ENCODE measurements around the gene SCUBE3.
A peak's percentile ranks its signal among the peaks of the same experiment; 100 is the strongest.

The SCUBE3 gene

DNA sequence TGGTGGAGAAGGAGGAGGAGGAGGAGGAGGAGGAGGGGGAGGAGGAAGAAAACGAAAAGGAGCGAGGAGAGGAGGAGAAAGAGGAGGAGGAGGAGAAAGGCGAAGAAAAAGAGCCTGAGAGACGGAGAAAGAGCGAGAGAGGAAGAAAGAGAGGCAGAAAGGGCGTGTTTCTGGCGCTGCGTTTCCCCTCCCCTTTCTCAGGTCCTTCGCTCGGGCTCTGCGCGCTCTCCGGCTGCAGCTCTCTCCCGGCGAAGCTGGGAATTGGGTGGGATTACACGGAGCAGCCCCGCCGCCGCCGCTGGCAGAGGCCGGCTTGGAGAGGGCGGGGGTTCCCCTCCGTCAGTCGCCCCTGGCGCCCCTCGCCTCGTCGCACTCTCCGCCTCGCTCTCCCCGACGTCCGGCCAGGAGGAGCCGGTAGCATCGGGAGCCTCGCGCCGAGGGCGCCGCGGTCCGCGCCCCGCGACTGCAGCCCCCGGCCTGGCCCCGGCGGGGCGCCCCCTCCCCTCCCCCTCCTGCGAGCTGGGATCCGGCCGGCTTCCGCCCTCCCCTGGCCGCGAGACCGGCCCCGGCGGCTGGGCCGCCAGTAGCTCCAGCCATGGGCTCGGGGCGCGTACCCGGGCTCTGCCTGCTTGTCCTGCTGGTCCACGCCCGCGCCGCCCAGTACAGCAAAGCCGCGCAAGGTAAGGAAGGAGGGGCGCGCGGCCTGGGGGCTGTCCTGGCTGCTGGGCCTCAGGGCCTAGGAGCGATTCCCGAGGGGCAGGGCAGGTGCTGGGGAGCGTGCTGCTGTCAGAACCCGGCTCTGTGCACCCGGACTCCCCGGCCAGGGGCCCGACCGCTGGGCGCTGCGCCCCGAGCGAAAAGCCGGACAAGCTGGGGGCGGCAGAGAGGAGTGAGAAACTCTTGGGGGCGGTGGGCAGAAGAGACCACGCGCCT is at the start of gene SCUBE3:
SCUBE3 (plus strand) TSS at position 133 of the 933 bp plus-strand sequence; CDS start at position 596, 463 bp downstream.
- DNase-seq, result peak; percentile 17

DNA sequence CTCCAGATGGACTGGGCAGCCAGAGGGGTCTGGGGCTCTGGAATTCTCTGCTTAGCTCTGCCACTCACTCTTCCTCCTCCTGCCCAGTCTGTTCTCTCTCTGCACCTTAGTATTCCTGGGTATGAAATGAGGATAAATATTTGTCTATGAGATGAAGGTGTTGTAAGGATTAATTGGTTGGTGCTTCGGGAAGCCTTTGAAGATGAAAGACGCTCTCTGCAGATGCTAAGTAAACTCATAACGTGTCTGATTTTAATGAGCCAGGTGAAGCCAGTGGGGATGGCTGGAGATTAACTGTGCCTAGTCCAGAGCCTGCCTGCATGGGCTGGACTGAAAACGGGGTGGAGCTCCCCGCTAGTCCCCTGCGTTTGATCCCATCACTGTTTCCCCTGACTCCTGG is 49.5 kb upstream of the SCUBE3 start:
- DNase-seq, result no peak

DNA sequence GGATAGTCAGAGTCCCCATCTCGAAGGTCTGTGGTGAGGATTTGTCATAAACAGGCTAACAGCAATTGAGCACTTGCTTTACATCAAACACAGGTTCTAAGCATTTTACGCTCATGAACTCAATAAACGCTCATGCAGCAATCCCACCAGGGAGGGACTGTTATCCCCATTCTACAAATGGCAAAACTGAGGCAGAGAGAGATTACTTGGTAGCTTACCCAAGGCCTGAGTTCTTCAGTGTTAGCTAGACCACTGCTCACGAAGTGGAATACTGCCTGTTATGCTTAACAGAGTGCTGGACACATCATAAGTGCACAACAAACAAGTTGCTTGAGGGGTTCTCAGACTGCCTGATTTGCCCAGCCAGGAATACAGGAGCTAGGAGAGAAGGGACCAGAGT is 48.9 kb upstream of the SCUBE3 start:
- DNase-seq, result no peak

DNA sequence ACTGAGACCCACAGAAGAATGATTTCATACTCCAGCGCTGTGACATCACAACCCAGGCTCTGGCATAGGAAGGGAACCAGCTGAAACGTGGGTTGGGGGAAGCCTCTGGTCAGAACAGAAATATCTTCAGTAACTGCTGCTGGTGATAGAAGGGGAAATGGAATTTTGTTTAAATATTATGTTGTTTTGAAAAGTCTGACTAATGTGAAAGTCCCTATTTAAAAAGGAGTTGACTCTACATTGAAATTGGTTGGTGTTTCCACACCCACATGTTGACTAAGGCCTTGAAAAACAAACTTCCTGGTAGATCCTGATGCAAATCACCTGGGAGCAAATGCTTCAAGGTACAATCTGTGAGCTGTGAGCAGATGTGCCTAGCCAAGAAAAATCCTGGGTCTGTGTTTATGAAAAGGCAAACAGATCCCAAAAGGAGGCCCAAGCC is 48.1 kb upstream of the SCUBE3 start:
- DNase-seq, result no peak

DNA sequence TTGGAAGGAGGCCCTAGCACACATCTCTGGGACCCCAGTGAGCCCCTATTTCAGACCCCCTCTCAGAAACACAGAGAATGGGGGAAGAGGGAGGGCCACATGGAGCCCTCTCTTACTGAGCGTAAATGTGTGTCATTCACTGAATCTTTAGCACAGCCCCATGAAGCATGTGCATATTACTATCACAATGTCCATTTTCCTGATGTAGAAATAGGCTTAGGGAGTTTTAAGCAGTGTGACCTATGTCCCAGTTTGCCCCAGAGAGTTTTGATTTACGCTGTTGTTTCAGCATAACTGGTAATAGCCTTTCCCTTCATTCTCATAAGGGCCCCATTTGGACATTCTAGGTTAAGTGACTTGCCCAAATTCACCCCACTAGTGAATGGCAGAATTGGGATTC is 47.6 kb upstream of the SCUBE3 start:
- no peak for DNase-seq

DNA sequence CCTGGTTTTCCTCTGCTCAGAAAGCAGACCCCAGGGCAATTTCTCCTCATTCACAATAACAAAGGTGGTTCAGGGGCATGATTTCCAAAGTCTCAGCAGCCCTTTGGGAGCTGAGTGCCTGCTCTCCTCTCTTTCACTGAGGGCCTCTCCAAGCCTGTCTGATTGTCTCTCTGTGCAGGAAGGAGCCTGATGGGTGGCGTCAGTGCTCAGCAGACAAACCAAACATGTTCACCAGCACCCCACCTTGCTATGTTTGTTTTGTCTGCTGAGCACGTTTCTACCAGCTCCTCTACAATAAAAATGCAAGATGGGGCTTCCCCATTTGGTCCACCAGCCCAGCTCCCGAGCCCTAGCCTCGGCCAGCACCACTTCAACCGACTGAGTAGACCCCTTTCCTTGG is 47.2 kb upstream of the SCUBE3 start:
- no peak for DNase-seq

DNA sequence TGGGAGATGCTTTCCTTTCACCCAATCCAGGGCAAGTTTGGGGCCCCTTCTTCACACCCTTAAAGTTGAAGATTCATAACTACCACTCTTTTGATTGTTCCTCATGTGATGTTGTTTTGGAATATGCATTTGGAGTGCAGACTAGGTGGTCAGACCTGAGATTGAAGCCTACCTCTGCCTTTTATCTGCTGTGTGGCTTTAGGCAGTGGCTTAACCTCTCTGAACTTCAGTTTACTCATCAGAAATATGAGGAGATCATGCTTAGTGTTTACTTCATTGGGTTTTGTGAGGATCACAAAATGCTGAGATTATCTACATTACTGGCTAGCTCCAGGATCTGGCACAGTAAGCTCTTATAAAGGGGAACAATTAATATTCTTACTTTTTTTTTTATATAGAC is 46.3 kb upstream of the SCUBE3 start:
- DNase-seq, result no peak

DNA sequence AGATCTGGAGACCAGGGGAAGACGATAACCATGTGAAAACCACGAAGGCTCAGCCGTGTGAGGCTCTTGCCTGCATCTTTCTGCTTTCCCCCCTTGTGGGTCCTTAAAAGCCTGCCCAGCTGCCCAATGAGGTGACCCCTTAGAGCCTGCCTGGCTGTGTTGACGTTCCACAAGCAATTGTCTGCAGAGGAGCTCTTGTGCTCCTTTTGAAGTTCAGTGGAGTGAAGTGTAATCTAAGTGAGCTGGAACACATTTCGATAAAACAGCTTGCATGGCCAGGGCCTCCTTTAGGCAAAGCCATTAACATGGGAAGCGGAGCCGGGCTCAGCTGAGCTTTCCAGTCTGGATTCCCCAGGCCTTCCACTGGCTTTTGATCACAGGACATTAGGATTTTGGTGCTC is 45.3 kb upstream of the SCUBE3 start:
- DNase-seq, result no peak

DNA sequence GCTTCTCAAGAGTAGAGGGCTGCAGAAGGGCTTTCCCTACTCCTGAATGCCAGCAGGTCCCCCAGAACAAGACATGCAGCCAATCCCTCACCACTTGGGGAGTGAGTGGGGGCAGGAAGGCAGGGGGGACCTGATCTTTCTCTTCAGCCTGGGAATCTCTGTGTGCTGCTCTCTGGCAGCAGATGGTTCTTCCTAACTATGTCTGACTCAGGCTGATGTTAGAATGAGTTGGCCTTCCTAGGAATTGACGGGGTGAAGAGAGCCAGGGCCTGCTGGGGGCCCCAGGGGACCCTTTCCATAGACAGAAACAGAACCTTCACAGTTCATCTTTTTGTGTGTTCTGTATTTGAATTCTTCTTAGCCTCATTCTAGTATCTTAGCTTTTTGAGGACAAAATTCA is 43.6 kb upstream of the SCUBE3 start:
- no peak for DNase-seq

DNA sequence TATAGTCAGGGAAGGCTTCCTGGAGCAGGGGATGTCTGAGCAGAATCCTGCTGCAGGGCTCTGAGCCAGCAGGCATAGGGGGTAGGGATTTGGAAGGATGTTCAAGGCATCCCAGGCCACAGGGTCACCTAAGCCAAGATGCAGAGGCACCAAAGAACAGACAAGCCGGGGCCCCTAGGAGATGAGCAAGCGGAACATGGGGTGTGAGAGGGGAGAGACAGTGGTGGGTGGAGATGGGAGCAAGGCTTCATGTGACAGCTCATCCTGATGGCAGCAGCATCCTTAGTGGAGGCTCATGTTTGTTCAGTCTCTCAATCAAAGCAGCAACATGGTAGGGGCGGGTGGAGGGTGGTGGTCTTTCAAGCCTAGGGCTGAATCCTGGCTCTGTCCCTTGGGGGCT is 42.9 kb upstream of the SCUBE3 start:
- DNase-seq, result no peak

DNA sequence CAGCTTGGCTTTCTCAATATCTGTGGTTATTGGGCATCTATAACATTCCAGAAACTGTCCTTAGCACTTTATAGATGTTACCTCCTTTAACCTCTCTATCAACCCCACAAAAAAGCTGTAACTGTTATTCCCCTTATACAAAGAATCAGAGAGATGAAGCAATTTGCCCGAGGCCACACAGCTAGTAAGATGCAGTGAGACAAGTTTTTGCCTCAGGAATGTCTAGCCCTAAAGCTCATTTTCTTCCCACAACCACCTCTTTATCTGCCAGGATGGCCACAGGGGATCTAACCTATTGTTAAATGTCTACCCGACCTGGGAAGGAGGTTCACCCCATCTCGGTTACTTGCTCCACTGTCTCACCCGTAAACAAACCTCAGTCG is 40.7 kb upstream of the SCUBE3 start:
- no peak for DNase-seq

DNA sequence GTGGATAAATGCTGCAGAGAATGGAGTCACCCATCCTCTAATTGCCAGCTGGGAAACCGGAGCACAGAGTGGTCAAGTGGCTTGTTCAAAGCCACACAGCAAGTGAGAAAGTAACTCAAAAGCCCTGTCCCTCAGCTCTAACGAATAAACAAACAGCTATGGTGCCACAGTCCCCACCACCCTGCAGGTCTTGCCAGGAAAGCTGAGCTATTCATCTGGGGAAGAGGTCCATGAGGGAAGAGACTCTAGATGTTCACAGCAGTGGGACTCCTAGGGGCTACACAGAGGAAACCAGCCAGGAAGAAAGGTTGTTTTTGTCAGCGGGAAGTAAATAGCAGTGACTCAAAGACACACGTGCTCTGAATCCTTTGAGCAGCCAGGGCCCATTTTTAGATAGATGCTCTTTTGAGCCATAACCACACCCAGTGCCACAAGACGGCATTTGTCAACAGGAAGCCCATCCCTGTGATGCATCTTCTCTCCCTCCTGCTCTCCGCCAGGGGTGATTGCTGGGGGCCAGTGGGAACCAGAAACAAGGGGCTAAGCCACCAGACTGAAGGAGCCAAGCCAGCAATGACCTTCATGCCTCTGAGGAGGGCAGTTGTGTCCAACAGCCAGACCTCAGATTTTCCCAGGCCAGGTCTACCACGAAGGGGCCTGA is 40.2 kb upstream of the SCUBE3 start:
- DNase-seq, result no peak

DNA sequence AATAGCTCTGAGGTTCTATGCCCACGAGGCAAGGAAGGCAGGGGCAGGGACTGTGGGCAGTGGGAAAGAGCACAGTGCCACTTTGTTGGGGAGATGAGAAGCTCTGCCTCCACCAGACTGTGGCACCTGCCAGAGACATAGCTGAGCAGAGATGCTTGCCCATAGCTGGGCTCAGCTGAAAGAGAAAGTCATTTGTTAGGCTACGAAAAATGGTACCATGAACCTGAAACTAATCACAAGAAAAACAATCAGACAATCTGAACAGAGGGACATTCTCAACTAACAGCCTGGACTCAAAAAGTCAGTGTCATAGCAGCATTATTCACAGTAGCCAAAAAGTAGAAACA is 39.7 kb upstream of the SCUBE3 start:
- no peak for DNase-seq

DNA sequence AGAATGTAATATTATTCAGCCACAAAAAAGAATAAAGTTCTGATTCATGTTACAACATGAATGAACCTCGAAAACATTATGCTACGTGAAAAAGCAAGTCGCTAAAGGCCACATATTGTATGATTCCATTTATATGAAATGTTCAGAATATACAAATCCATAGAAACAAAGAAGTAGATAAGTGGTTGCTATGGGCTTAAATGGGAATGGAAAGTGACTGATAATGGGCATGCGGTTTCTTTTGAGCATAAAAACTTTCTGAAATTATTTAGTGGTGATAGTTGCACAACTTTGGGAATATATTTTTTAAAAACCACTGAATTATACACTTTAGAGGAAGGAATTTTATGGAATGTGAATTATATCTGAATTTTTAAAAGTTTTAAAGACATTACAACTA is 39.3 kb upstream of the SCUBE3 start:
- DNase-seq, result no peak

DNA sequence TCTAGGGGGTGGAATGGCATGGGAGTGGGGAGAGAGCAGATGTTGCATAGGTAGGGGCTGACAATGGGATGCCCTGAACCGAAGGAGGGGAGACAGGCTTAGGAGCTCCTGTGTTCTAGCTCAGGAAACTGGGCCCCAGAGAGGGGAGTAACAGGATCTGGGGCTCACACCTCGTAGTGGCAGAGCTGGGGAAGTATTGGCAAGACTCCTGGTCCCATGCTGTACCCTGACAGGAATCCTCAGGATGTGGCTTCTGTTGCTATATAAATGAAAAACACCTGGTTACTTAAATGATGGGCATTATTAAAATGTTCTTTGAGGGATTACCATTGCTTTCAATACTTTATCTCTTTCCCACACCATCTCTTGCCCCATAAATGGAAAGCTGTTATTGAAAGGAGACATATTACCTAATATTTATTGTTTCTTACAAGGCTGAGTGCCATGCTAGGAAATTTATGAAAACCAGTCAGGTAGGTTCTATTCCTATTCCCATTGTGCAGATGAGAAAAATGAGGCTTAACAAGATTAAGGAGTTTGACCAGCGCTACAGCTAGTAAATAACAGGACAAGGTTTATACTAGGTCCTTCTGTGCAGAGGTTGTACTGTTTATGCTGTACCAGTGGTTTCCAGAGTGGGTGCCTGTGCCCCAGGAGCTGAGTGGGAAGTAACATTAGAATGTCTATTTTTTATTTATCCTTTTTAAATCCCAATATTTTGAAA is 37.3 kb upstream of the SCUBE3 start:
- no peak for DNase-seq

DNA sequence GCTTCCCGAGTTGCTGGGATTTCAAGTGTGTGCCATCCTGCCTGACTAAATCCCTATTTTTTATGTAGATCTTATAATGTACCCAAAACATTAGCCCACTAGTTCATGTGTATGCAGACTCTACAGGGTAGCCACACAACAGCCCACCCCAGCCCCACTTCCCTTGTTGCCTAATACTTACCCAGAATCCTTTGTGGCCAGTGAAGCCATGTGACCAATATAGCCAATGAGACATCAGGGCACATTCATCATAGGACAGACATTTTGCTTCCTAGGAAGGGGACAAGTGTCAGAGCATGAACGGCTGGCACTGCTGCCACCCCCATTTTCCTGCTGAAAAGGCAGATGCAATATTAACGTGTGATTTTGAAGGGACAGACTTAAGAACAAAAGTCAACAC is 36.6 kb upstream of the SCUBE3 start:
- no peak for DNase-seq

DNA sequence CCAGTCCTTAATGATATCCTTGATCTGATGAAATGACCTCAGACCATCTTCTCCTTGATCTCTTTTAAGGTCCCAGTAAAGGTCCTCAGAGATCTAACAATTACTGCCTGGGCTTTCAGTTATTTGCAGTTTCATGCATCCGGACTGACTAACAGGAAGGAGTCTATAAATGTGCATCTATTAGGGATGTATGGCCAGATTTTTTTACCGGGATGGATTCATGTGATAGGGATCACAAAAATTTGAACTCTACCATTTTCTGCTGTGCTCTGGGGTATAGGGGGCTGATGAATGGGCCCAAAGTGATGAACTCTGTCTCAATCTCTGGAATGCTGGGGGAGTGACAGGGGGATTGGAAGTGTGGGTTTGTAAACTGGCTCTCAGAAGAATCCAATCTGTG is 36.2 kb upstream of the SCUBE3 start:
- no peak for DNase-seq

DNA sequence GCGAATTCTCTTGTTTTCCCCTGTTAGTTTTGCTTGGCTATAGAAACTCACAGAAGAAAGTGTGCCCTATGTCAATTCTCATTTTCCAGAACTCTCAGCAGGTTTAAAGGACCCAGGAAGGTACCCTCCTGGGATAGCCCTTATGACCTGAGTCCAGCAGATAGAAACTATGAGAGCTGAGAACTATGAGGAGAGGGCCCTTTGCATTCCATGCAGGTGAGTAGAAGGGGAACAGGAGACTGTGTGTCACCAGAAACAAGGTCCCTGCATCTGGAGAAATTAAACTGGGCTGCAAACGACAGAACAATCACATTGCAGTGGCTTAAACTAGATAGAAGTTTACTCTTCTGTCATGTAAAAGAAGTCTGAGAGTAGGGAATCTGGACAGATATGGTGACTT is 35.7 kb upstream of the SCUBE3 start:
- no peak for DNase-seq

DNA sequence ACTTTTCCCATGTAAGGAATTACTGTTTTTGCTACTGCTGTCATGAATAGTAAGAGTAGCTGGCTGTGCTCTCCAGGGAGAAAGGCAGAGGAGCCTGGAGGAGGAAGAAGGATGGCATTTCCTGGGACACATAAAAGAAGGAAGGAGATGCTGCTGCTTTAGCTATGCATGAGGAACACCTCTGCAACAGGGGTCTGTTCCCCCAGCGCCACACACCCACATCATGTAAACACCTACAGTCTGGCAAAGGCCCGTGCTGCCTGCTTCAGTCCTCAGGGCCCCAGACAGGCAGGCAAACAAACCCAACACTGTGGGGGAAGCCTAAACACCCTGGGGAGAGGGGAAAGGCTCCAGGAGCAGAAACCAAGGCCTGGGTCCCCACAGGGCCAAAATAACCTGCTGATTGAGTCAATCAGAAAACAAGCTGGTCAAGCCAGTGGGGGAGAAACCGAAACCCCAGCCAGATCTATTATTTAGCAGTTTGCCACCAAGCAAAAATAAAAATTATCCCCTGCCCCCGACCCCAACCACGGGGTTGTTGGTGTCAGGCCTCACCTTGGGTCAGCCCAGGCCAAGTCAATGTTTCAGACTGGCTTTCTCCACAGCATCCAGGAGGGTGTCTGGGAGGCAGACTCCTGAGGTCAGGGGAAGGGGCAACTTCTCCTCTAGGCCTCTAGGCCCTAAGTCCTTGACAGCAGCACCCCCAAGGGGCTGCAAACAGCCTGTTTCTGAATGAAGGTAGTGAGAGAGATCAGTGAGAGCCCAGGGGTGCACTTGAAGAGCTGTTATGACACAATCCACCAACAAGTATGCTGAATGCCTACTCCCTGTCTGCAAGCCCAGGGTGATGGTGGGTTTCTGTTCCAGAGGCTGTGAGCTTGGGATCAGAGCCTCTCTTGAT is 34.6 kb upstream of the SCUBE3 start:
- no peak for DNase-seq

DNA sequence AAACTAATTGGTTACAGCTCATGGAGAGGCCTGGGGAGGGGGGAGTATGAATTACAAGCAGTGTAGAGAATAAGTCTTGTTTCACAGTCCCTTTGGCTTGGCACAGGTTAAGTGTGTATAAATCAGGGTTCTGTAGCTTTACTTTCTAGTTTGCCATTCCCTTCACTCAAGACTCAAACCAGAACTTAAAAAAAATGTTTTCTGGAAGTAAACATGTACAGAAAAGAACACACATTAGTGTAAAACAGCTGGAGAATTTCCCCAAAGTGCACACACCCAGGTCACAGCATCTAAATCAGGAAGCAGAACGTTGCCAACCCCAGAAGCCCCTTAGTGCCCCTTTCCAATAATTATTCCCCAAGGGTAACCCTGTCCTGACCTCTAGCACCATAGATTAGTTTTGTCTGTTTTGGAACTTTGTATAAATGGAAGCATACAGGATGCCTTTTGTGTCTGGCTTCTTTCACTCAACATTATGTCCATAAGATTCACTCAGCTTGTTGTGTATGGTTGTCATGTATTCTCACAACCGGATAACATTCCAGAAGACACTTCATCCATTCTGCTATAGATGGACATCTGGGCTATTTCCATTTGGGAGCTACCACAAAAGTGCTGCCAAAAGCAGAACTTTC is 33.7 kb upstream of the SCUBE3 start:
- no peak for DNase-seq

DNA sequence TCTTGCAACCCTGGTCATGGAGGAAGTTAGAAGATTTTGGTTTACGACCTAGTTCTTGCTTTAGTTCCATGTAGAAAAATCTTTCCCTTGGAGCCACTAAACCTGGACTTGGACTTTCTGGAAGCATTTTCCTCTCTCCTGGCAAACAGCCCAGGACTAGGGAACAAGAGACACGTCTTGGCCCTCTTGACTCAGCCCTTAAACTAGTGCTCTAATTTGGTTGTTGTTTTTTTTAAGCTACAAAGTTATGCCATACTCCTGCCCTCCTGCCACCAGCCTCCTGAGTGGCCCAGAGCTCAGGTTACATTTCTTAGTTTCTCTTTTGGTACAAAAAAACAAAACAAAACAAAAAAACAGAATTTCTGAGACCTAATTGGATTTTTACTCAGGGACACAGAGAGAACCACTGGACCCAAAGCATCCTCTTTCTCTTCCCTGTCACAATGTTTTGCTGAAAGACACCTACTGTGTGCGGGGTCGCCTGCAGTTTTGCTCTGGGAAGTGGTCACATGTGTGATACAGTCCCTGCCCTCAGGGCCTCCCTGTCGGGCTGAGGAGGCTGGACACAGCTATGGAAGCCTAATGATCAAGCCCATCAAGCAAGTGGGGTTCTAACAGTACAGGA is 32.3 kb upstream of the SCUBE3 start:
- no peak for DNase-seq

All from kidney glomerular epithelial cell (primary cell).